Astrocyte of the cerebellum (primary cell): ENCODE data around the gene TCHP.
A peak's percentile ranks its signal among the peaks of the same experiment; 100 is the strongest.

Experiments used
- DNase-seq: peaks from one replicate; pipeline ENCODE4 v3.0.0-alpha.2; 2011; ENCODE audit warnings: low read depth
- H3K4me3 ChIP-seq: 2 replicates; pipeline ENCODE4 v1.5.1; 2011; ENCODE audit warnings: mild to moderate bottlenecking, low read depth, low read length, moderate library complexity
- CTCF ChIP-seq: IDR thresholded peaks from 2 replicates; pipeline ENCODE4 v1.5.1; 2012; ENCODE audit warnings: low read length, low read depth, moderate library complexity, mild to moderate bottlenecking; ENCODE audit errors: missing control alignments
- in situ Hi-C: cut with HindIII; loops from 2 replicates; pipeline ENCODE4 v1.10.0; 2017; ENCODE audit warnings: low sequenced_read_pairs

Gene TCHP

GRCh38 chr12:109875572-109876131 is 24.4 kb upstream of the TCHP start:
- in situ Hi-C loops = loop anchor here (10.0 kb wide), 1 partner anchor 89 kb away; no protein-coding TSS in a partner anchor
- TF ChIP-seq CTCF = no peak
- DNase-seq = no peak
- H3K4me3 ChIP-seq = no peak overlapping the region

- in situ Hi-C loops = loop anchor here (10.0 kb wide), 1 partner anchor 88 kb away; no protein-coding TSS in a partner anchor
- no peak overlapping the region for H3K4me3 ChIP-seq
- DNase-seq = no peak
- no peak for TF ChIP-seq CTCF
These were observed 23.7 kb upstream of the TCHP start for GRCh38 chr12:109876406-109876805.

- no peak for DNase-seq
- no peak for TF ChIP-seq CTCF
- in situ Hi-C loops = loop anchor here (10.0 kb wide), 1 partner anchor 87 kb away; no protein-coding TSS in a partner anchor
- H3K4me3 ChIP-seq = no peak overlapping the region
These were observed 22.4 kb upstream of the TCHP start for GRCh38 chr12:109877504-109878246.

GRCh38 chr12:109878247-109878625 is 21.8 kb upstream of the TCHP start:
- DNase-seq = no peak
- TF ChIP-seq CTCF = no peak
- no peak overlapping the region for H3K4me3 ChIP-seq
- in situ Hi-C loops = loop anchor here (10.0 kb wide), 1 partner anchor 87 kb away; no protein-coding TSS in a partner anchor

- no peak for TF ChIP-seq CTCF
- H3K4me3 ChIP-seq = peak overlapping the region; percentile 85
- in situ Hi-C loops = loop anchor here (10.0 kb wide), 1 partner anchor 86 kb away; no protein-coding TSS in a partner anchor
- DNase-seq = no peak
These were observed 21.3 kb upstream of the TCHP start for GRCh38 chr12:109878749-109879148.

- no peak for TF ChIP-seq CTCF
- in situ Hi-C loops = loop anchor here (10.0 kb wide), 1 partner anchor 85 kb away; no protein-coding TSS in a partner anchor
- peak overlapping the region; percentile 85 for H3K4me3 ChIP-seq
- no peak for DNase-seq
These were observed 20.6 kb upstream of the TCHP start for GRCh38 chr12:109879351-109880042.
